ENCODE measurements around the gene HPCAL1.

HPCAL1 gene

DNA sequence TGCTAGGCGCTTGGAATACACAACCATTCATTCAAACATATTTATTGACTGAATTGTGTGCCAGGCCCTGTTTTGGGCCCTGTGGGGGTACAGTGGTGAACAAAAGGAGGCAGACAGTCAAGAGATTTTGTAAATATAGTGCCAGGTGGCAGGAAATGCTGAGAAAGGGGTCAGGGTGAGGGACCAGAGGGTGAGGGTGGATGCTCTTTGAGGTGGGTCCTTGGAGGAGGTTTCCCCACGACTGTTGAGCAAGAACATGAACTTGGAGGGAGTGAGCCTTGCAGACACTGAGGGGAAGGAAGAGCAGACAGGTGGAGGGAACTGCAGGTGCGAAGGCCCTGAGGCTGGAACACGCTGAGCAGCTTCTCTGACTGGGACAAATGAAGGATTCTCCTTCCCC, 104.7 kb downstream of the HPCAL1 start:
- no peak for DNase-seq
- ATAC-seq: no peak

DNA sequence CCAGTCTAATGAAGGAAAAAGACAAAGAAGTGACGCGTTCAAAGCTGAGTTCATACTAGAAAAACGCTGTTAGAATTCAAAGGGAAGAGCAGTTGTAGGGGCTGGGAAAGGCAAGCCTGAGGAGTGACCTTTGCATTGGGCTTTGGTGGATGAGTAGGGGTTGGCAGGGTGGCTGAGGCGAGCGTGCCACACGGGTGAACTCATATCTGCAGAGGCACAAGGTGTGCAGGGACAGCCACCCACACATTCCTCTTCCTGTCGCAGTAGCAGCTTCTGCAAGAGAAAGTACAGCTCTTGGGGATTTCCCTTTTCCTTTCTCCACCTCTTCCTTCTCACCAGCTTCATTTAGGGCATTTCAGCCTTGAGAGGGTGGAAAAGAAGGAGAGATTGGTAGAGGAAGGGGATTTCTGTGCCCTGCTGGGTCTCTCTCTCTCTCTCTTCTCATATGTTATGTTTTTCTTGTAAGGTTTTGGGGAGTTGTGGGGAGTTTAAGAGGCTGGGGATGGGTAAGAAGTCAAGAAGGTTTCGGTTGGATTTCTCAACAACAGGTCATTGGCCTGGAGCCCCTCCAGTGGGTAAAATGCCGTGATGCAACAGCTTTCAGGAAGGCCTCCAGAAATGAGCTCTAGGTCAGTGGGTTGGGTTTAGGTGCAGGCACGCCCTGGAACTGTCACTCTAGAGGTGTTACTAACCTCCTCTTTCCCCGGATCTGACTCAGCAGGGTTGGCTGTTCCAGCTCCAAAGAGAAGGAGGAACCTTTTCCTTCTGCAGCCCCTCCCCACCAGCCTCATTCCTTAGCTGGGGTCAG, 105.3 kb downstream of the HPCAL1 start:
- ATAC-seq: peak; percentile 85
- peak; percentile 76 for DNase-seq

DNA sequence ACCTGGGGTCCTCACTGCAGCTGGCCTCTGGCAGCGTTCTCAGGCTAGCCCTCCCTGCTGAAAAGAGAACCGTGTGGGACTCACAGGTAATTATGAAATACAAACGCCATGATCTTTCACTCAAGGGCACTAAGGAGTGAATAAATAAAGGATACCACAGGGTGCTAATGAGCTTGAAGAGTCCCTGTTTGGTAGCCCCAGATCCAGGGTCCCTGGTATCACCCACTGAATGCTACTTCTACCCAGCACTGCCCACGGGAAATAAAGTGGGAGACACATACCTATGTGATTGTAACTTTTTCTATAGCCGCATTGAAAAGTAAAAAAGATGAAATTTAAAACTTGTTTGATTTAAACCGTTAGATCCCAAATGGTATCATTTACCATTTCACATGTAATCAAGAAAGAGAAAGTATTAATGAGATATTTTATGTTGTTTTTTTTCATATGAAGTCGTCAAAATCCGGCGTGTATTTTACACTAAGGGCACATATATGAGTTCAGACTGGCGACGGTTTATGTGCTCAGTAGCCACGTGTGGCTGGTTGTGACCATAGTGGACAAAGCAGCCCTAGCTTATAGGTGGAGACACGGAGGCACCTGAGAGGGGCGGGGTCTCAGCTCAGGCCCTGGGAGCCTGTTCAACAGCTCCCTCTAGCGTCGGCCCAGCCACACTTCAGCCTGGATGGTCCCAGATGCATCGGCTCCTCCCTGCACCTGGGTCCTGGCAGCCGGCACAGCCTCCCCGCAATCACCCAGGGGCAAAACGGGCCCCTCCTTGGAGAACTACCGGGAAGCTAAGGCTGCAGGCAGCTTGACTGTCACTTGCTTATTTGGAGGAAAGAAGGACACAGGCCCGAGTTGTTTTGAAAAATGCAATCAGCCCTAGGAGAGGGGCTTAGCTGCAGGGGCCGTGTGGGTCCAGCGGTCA, 106.2 kb downstream of the HPCAL1 start:
- peak; percentile 62 for ATAC-seq
- DNase-seq: peak; percentile 86

DNA sequence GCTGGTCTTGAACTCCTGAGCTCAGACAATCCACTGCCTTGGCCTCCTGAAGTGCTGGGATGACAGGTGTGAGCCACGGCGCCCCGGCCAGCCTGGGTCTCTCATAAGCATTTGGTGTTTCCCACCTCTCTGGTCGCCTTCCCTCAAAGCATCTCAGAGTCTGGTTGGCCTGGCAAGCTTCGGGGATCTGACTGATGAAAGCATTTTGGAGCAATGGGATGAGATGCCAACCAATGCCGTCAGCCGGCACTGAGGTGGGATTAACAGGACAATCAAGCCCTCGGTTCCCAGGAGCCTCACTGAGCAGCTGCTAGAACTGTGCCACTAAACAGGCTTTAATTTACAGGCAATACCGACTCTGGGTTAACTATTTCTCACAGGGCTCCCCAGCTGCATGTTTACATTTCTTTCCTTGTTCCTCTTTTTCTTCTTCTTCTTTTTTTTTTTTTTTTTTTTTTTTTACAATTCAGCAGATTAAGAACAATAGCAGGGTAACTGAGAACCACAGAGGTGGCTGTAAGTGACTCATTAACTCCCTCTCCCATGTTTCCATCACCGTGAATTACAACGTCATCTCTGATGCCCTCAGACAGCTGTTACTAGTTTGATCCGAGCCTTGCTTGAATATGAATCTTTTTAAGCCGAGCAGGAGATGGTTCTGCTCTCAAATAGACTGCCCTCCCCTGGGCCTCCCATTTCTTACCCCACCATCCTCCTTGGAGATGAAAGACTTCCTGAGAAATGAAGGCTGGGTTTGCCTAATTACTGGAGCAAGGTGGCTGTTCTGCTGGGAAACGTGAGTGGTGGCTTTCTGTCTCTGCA, 107.5 kb downstream of the HPCAL1 start:
- ATAC-seq: peak; percentile 17
- DNase-seq: no peak

DNA sequence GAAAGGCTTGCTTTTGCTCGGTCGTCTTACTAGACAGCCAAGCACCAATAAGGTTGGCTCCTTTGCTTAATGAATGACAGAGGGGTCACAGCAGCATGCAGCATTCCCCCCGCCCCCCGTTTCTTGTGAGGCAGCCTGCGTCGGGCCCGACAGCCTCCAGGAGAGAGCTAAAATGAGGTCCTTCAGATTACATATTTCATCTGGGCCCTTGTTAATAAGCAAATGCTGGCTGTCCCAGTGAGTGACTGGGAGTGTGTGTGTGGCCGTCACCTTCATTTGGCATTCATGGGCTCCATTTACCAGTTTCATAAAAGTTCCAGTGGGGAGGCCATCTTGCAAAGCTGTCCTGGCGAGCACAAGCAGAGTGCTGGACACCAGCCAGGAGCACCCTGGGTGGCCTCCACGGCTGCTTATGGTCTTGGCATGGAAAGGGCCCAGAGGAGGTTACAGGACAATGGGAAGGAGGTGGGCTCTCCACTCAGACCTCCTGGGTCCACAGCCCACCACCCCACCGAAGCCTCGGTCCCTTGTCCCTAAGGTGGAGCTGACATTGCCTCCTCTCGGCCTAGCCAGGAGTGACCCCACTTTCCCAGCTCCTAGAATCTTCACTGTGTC, 108.2 kb downstream of the HPCAL1 start:
- DNase-seq (no peak), ATAC-seq (no peak)

DNA sequence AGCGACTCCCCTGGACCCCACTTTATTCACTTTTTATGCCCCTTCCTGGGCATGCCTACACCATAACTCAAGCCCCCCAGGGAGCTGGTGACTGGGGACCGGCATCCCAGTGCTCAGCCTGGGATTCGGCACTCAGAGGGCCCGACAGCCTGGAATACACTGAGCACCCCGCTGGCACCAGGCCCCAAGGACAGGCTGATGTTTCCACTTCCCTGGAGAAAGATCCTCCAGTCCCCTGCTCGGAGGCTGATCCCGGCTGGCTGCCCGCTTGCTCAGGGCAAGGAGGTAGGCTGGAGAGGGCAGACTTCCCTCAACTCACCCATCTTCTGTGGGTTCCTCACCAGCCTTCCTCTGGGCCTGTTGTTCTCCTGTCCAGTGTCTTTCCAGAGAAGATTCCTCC, 108.9 kb downstream of the HPCAL1 start:
- DNase-seq: no peak
- no peak for ATAC-seq

DNA sequence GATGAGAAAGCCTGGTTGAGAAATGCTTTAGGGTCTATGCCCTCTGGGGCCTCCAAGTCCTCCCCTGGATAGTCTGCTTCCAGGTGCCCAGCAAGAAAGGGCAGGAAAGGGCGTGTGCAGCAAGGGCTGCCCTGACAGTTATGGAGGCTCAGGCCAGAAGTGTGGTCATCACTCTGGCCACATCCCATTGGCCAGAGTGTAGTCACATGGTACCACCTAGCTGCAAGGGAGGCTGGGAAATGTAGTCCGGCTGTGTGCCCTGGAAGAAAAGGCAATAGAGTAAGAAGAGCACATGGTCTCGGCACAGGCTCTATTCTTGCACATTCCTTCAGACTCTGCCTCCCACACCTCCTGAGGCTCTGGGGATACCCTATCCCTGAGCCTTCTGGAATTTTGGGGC, 109.7 kb downstream of the HPCAL1 start:
- peak; percentile 47 for DNase-seq
- ATAC-seq: no peak

DNA sequence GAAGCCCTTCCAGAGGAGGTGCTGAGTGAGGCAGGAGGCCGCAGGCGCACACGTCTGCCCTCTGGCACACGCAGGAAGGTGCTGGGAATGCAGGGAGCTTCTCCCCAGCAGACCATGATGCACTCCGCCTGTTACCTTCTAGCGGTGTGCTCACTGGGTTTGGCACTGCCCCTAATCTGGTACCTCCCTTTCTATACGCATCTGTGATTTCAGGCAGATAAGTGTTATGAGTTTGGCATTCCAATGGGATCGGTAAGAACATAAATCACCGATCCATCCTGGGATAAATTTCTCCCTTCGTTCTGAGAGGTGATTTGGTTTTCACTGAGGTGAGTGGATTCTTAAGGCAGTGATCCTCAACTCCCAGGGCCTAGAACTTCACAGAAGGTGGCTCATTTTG, 110.8 kb downstream of the HPCAL1 start:
- DNase-seq: no peak
- no peak for ATAC-seq

DNA sequence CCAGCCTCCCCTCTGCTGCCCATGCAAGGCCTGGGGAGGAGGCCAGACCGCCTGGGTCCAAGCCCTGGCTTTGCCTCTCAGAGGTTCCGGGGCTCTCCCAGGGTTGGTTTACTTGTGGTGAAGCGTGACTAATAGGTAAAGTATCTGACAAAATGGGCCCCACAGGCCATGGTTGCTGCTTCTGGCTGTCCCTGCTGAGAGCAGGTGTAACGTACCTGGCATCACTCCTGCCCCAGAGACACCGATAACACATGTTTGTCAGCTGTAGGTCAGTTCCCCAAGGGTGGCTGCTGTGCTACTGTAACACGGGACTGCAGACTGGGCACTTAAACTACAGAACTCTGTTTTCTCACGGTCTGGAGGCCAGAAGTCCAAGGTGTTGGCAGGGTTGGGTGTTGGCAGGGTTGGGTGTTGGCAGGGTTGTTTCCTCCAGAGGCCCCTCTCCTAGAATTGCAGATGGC, 111.3 kb downstream of the HPCAL1 start:
- no peak for ATAC-seq
- no peak for DNase-seq

DNA sequence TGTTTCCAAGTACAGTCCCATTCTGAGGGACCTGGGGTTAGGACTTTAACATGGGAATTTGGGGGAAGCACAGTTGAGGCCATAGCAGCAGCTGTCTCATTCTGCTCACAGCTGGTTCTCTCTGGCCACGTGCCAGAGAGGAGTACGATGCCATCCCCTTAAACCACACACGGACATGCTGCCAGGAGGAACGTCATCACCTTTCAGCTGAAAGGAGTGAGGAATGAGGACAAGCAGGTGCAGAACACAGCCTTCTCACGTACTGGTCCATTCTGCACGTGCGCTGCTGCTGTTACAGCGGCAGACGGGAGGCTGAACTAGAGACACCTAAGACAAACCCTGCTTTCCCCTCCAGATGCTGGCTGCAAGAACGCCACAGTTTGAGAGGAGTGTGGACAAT, 111.9 kb downstream of the HPCAL1 start:
- DNase-seq (no peak), ATAC-seq (no peak)

DNA sequence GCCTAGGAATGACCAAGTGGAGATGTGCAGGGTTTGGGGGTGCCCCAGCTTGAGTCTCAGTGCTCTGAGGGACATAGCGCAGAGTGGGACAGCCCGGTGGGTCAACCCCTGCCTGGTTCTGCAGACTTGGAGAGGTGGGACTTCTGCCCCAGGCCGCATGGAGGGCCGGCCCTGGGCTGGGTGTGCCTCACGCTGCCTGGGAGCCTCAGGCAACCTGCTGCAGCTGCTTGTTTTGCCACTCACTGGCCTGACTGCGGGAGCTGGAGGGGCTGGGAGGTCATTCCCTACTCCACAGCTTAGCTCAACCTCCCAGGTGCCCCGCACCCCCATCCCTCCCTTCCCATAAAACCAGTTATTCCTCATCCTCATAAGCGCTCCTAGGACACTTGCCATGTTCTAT, 112.3 kb downstream of the HPCAL1 start:
- DNase-seq (no peak), ATAC-seq (no peak)

DNA sequence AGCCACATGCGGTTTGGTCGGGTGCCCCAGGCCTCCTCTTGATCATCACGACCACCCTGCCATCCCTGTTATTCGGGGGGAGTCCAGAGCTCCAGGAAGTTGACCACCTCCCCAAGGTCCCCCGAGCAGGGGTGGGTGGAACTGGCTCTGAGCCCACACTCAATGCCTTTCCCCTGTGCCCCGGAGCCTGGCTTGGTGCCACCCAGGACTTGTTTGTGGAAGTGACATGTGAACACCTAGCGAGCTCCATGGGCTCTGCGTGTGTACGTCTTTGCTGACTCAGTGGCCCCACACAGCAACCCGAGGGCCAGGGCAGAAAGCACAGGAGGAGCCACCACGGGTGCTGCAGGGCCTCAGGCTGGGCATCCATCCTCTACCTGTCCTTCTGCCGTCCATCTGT, 112.9 kb downstream of the HPCAL1 start:
- ATAC-seq (no peak), DNase-seq (no peak)

DNA sequence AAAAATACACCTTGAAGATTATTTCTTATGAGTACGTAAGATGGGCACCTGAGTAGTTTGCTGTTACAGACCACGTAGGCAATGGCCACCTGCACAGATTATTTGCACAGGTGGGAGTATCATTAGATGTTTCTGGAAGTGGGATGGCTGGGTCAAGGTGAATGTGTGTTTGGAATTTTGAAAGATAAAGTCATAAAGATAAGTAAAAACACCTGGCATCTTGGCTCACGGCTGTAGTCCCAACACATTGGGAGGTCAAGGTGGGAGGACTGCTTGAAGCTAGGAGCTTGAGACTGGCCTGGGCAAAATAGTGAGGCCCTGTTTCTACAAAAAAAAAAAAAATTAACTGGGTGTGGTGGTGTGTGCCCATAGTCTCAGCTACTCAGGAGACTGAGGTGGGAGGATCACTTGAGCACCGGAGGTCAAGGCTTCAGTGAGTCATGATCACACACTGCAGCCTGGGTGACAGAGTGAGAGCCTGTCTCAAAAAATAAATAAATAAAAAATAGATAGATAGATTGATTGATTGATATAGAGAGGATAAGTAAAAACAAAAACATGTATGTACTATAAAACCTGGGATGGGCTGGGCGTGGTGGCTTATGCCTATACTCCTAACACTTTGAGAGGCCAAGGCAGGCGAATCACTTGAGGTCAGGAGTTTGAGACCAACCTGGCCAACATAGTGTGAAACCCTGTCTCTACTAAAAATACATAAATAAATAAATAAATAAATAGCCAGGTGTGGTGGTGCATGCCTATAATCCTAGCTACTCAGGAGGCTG, 115.0 kb downstream of the HPCAL1 start:
- no peak for DNase-seq
- no peak for ATAC-seq

DNA sequence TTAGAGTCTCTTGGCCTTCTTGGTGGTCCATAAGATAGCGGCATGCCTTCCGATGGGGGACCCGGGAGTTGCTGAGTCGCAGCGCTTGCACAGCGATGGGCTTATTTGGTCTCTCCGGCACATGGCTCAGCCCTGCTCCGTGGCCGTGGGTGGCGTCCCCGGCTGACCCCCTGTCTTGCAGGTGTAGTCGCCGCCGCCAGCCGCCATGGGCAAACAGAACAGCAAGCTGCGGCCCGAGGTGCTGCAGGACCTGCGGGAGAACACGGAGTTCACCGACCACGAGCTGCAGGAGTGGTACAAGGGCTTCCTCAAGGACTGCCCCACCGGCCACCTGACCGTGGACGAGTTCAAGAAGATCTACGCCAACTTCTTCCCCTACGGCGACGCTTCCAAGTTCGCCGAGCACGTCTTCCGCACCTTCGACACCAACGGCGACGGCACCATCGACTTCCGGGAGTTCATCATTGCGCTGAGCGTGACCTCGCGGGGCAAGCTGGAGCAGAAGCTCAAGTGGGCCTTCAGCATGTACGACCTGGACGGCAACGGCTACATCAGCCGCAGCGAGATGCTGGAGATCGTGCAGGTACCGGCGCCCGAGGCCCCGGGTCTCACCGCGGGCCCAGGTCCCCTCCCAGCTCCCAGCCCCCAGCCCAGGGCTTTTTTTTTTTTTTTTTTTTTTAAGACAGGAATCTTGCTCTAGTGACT, 117.0 kb downstream of the HPCAL1 start:
- DNase-seq (no peak), ATAC-seq (no peak)

DNA sequence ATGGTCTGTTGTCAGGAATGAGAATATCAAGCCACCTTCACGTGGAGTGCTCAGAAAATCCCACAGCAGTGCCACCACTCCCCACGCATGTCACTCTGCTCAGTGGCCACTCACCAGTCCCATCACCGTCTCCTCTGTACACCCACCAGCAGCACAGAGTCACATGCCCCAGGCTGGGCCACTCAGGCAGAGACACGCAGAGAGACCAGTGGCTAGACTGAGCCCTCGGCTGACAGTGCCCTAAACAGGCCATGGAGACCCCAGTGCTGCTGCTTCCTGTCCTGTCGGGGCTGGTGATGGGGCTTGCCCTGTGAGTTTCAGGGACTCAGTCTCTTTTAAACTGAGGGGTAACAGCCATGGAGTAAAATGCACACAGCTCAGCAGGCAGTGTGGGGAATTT, 119.5 kb downstream of the HPCAL1 start:
- DNase-seq: no peak
- no peak for ATAC-seq

DNA sequence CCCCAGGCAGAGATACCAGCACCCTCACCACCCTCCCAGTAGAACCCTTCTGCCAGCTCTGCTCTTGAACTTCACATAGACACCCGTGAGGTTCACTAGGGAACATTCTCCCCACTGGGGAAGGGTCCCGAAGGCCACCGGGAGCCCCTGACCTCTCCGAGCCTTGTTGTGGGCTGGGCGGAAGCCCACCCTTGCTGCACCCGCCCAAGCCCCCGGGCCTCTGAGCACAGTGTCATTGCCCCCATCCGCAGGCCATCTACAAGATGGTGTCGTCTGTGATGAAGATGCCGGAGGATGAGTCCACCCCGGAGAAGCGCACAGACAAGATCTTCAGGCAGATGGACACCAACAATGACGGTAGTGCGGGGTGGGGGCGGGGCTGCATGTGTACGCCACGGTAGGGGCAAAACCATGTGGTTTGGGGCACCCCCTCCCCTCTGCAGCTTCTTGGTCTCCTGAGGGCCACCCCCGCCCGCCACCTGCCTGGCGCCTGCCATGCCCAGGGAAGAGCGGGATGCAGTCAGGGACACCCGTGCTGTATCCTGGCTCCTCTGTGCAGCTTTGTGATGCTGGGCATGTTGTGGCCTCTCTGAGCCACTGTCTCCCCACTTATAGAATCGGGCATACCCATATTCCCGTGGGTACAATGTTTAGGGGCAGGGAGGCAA, 120.2 kb downstream of the HPCAL1 start:
- ATAC-seq: no peak
- DNase-seq: no peak

DNA sequence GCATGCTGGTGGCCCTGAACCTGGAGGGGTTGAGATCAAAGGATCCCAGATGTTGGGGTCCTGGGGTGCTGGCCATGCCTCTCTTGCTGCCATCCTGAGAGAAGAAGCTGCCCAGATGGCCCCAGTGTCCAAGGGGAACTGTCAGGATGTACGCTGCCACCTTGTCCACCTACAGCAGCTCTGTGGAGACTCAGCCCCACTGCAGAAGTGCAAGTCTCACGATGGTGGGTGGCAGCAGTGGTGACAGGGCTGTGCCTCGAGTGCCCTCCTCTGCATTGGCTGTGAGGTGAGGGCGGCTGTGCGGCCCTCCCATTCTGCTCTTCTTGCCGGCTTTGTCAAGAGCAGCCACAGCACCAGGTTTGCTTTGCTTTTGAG, 120.7 kb downstream of the HPCAL1 start:
- peak; percentile 26 for ATAC-seq
- DNase-seq: no peak

DNA sequence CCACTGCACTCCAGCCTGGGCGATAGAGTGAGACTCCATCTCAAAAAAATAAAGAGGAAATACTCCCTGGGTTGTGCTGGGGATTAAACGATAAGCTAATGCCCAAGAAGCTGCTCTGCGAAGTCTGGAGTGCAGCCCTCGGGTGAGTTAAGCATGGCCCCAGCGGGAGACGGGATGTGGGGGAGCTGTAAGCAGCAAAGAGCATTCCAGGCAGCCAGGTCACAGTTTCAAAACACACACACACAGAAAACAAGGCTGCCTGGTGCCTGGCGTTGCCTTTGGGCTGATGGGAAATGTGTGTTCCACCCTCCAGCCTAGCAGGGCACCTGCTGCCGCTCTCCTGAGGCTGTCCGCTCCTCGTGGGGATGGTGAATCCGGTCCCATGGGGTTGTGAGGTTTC, 121.3 kb downstream of the HPCAL1 start:
- ATAC-seq (no peak), DNase-seq (no peak)

DNA sequence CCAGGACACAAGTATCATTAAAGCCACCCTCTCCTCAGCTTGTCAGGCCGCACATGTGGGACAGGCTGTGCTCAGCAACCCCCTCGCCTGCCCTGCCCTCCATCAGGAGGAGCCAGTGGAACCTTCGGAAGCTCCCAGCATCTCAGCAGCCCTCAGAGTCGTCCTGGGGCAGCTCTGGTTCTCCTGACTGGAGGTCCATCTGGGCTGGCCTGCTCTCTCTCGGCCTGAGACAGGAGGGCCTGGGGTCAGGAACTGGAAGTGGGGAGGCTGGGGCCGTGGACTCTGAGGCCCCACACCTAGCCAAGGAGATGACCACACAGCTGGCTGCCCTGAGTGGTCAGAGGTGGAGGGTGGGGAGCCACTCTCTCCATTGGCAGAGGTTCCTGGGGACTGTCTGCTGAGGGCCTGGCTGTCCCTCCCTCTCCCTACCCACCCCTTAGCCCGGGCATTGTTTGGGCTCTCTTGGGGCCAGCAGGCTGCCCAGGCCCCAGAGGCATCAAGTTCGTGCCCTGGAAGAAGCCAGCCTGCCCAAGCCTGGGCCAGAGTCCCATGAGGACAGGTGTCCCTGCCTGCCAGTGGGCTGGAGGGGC, 122.3 kb downstream of the HPCAL1 start:
- DNase-seq (no peak), ATAC-seq (no peak)

DNA sequence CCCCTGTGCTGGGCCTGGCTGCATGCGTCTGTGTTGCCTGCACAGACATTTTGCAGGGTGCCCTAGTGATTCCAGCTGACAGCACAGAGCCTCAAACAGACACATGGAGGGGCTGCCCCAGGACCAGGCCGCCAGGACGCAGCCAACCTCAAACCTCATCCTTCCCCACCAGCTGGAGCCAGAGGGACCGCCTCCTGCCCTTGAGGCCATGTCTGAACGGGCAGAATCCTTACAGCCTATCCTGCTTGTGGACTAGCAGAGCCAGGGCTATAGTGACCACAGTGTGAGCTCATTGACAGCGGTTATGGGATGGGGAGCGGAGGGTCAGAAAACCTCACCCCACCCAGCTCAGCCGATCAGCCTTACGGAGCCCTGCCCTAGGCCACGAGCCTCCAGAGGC, 123.0 kb downstream of the HPCAL1 start:
- no peak for DNase-seq
- ATAC-seq: no peak

Measured in stimulated activated naive CD8-positive, alpha-beta T cell treated with anti-CD3 and anti-CD28 coated beads, Interleukin-15, Interleukin-2, amounts not matched to agents 100 U/mL and 50 U/mL, for 24 hours (primary cell).